WTC11 (cell line): Measurements from ENCODE around the gene TMEM254.
"Not testable (repeated sequence)": the region's sequence is repeated elsewhere in the genome, so short reads cannot be mapped to it uniquely, and the experiment has no call there.

ENCODE experiments used
- ESRRA ChIP-seq: sonication (generic); formaldehyde crosslinking; IDR thresholded peaks from 2 replicates; pipeline ENCODE4 v1.8.1; 2022; ENCODE audit warnings: mild to moderate bottlenecking, missing genetic modification reagents, borderline replicate concordance
- TP53 ChIP-seq: sonication (generic); formaldehyde crosslinking; IDR thresholded peaks from 2 replicates; pipeline ENCODE4 v1.8.1; 2023; ENCODE audit warnings: mild to moderate bottlenecking, missing genetic modification reagents
- TF ChIP-seq, protein P1 (sequence below): fragments of 200-600 bp; IDR thresholded peaks from 2 replicates; pipeline ENCODE4 v1.8.0; 2022; ENCODE audit warnings: antibody characterized with exemption
- TF ChIP-seq, protein P2 (sequence below): sonication (generic); formaldehyde crosslinking; IDR thresholded peaks from 2 replicates; pipeline ENCODE4 v1.8.1; 2022; ENCODE audit warnings: mild to moderate bottlenecking, moderate library complexity, missing genetic modification reagents
- TF ChIP-seq, protein P3 (sequence below): sonication (generic); formaldehyde crosslinking; conservative IDR thresholded peaks from 2 replicates; pipeline ENCODE4 v1.8.1; 2022; ENCODE audit warnings: mild to moderate bottlenecking, missing genetic modification reagents
- TF ChIP-seq, protein P4 (sequence below): sonication (generic); formaldehyde crosslinking; IDR thresholded peaks from 2 replicates; pipeline ENCODE4 v1.8.1; 2023; ENCODE audit warnings: mild to moderate bottlenecking, moderate library complexity, missing genetic modification reagents

DNA sequence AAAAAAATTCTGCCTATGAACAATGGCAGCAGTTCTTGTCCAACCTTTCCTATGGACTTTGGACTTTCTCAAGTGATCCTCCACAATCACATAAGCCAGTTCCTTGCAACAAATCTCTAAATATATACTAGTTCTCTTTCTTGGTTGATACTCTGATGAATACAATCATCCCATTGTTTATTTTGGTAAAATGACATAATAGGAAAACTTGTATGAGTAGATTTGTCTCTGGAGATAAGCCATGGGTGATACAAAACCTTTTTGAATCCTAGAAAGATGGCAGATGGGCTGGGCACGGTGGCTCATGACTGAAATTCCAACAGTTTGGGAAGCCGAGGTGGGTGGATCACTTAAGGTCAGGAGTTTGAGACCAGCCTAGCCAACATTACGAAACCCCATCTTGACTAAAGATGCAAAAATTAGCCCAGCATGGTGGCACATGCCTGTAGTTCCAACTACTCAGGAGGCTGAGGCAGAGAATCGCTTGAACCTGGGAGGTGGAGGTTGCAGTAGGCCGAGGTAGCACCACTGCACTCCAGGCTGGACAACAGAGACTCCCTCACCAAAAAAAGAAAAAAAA is 41.5 kb upstream of the TMEM254 start:
- not testable (repeated sequence) for TF ChIP-seq TP53, ESRRA (CRISPR knock-in tag)
- TF ChIP-seq, protein P1, sequence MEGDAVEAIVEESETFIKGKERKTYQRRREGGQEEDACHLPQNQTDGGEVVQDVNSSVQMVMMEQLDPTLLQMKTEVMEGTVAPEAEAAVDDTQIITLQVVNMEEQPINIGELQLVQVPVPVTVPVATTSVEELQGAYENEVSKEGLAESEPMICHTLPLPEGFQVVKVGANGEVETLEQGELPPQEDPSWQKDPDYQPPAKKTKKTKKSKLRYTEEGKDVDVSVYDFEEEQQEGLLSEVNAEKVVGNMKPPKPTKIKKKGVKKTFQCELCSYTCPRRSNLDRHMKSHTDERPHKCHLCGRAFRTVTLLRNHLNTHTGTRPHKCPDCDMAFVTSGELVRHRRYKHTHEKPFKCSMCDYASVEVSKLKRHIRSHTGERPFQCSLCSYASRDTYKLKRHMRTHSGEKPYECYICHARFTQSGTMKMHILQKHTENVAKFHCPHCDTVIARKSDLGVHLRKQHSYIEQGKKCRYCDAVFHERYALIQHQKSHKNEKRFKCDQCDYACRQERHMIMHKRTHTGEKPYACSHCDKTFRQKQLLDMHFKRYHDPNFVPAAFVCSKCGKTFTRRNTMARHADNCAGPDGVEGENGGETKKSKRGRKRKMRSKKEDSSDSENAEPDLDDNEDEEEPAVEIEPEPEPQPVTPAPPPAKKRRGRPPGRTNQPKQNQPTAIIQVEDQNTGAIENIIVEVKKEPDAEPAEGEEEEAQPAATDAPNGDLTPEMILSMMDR: not testable (repeated sequence)
- TF ChIP-seq, protein P2, sequence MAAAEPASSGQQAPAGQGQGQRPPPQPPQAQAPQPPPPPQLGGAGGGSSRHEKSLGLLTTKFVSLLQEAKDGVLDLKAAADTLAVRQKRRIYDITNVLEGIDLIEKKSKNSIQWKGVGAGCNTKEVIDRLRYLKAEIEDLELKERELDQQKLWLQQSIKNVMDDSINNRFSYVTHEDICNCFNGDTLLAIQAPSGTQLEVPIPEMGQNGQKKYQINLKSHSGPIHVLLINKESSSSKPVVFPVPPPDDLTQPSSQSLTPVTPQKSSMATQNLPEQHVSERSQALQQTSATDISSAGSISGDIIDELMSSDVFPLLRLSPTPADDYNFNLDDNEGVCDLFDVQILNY: not testable (repeated sequence)
- TF ChIP-seq, protein P3, sequence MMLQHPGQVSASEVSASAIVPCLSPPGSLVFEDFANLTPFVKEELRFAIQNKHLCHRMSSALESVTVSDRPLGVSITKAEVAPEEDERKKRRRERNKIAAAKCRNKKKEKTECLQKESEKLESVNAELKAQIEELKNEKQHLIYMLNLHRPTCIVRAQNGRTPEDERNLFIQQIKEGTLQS: not testable (repeated sequence)
- TF ChIP-seq, protein P4, sequence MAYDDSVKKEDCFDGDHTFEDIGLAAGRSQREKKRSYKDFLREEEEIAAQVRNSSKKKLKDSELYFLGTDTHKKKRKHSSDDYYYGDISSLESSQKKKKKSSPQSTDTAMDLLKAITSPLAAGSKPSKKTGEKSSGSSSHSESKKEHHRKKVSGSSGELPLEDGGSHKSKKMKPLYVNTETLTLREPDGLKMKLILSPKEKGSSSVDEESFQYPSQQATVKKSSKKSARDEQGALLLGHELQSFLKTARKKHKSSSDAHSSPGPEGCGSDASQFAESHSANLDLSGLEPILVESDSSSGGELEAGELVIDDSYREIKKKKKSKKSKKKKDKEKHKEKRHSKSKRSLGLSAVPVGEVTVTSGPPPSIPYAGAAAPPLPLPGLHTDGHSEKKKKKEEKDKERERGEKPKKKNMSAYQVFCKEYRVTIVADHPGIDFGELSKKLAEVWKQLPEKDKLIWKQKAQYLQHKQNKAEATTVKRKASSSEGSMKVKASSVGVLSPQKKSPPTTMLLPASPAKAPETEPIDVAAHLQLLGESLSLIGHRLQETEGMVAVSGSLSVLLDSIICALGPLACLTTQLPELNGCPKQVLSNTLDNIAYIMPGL: not testable (repeated sequence)
